Stimulated activated CD8-positive, alpha-beta memory T cell treated with anti-CD3 and anti-CD28 coated beads, Interleukin-12 subunit alpha, Interleukin-12 subunit beta, amount 100 ng/mL, for 24 hours (primary cell): ENCODE measurements around the gene PRELID3B.
A peak's percentile ranks its signal among the peaks of the same experiment; 100 is the strongest.
"Not testable (repeated sequence)": the region's sequence is repeated elsewhere in the genome, so short reads cannot be mapped to it uniquely, and the experiment has no call there.

Experiments used
- DNase-seq: peaks from one replicate; pipeline ENCODE4 v3.0.0-alpha.2; 2020; ENCODE audit errors: extremely low read depth

PRELID3B gene

GRCh38 chr20:59050437-59050836, 7.9 kb upstream of the PRELID3B start:
- no peak for DNase-seq

- no peak for DNase-seq
Measured at GRCh38 chr20:59048681-59049030, 6.1 kb upstream of the PRELID3B start.

GRCh38 chr20:59047938-59048680, 5.5 kb upstream of the PRELID3B start:
- no peak for DNase-seq

- DNase-seq = no peak
Measured at GRCh38 chr20:59046862-59047261, 4.3 kb upstream of the PRELID3B start.

- DNase-seq = no peak
Measured at GRCh38 chr20:59044796-59045195, 2.2 kb upstream of the PRELID3B start.

GRCh38 chr20:59044295-59044694, 1.7 kb upstream of the PRELID3B start:
- DNase-seq = no peak

GRCh38 chr20:59043698-59044097, 1.1 kb upstream of the PRELID3B start:
- no peak for DNase-seq

GRCh38 chr20:59042796-59043631, 428 bp upstream of the PRELID3B start:
- DNase-seq = peak; percentile 90

- DNase-seq = not testable (repeated sequence)
Measured at GRCh38 chr20:59041487-59041886, 1.1 kb downstream of the PRELID3B start.

- DNase-seq = no peak
Measured at GRCh38 chr20:59040667-59041066, 1.9 kb downstream of the PRELID3B start.

- DNase-seq = no peak
Measured at GRCh38 chr20:59039233-59039632, 3.4 kb downstream of the PRELID3B start.

- DNase-seq = no peak
Measured at GRCh38 chr20:59037386-59037785, 5.2 kb downstream of the PRELID3B start.

- DNase-seq = no peak
Measured at GRCh38 chr20:59035381-59035780, 7.2 kb downstream of the PRELID3B start.

GRCh38 chr20:59033616-59034165, 8.9 kb downstream of the PRELID3B start:
- DNase-seq = no peak

GRCh38 chr20:59033093-59033492, 9.5 kb downstream of the PRELID3B start:
- DNase-seq = no peak

GRCh38 chr20:59032713-59033059, 9.9 kb downstream of the PRELID3B start:
- DNase-seq = no peak

- DNase-seq = peak; percentile 94
Measured at GRCh38 chr20:59032023-59032712, 10.4 kb downstream of the PRELID3B start, which contains the start of gene ATP5F1E. TSS of gene ATP5F1E (minus strand) at chr20:59032335. CDS start at chr20:59032251, 84 bp downstream.

GRCh38 chr20:59031564-59032022, 11.0 kb downstream of the PRELID3B start:
- DNase-seq = no peak

- DNase-seq = no peak
Measured at GRCh38 chr20:59030911-59031563, 11.5 kb downstream of the PRELID3B start.

GRCh38 chr20:59028812-59029211, 13.8 kb downstream of the PRELID3B start:
- no peak for DNase-seq

- no peak for DNase-seq
Measured at GRCh38 chr20:59027741-59028320, 14.8 kb downstream of the PRELID3B start.
